GM12865 (cell line): ENCODE results near the gene KRTAP5-3.
A peak's percentile ranks its signal among the peaks of the same experiment; 100 is the strongest.

ENCODE experiments used
- DNase-seq: peaks from one replicate; pipeline ENCODE4 v3.0.0; 2010; ENCODE audit warnings: low read depth
- H3K4me3 ChIP-seq: 2 replicates; pipeline ENCODE4 v1.5.1; 2011; ENCODE audit warnings: mild to moderate bottlenecking, low read depth, low read length, control low read depth
- CTCF ChIP-seq: IDR thresholded peaks from 2 replicates; pipeline ENCODE4 v1.5.1; 2011; ENCODE audit warnings: low read length, control low read depth, low read depth, inconsistent platforms; ENCODE audit not compliant: insufficient read depth; ENCODE audit errors: missing control alignments

Gene KRTAP5-3

GRCh38 chr11:1574238-1574932, 33.9 kb downstream of the KRTAP5-3 start:
- TF ChIP-seq CTCF, result peak; percentile 86
- DNase-seq, result peak; percentile 48
- no peak overlapping the region for H3K4me3 ChIP-seq

- H3K4me3 ChIP-seq, result no peak overlapping the region
These were observed 34.4 kb downstream of the KRTAP5-3 start for GRCh38 chr11:1573903-1574237.

GRCh38 chr11:1573077-1573902, 35.0 kb downstream of the KRTAP5-3 start:
- no peak for DNase-seq
- TF ChIP-seq CTCF, result no peak
- H3K4me3 ChIP-seq, result no peak overlapping the region; the same call in 1 of the 2 replicates

More at GRCh38 chr11:1573903-1574237, 34.4 kb downstream of the KRTAP5-3 start:
- no peak for TF ChIP-seq CTCF
- no peak for DNase-seq

GRCh38 chr11:1572197-1573076, 35.8 kb downstream of the KRTAP5-3 start, which contains the start of gene DUSP8:
Gene DUSP8 (minus strand): TSS chr11:1572271. CDS start chr11:1565826, 6,445 bp downstream.
- H3K4me3 ChIP-seq, result peak within 1 kb of the TSS; percentile 42
- peak; percentile 85 for DNase-seq
- TF ChIP-seq CTCF, result no peak

- no peak overlapping the region; the same call in 1 of the 2 replicates for H3K4me3 ChIP-seq
- DNase-seq, result no peak
- TF ChIP-seq CTCF, result no peak
These were observed 36.5 kb downstream of the KRTAP5-3 start for GRCh38 chr11:1571760-1572196.

- TF ChIP-seq CTCF, result no peak
- DNase-seq, result no peak
- peak overlapping the region; percentile 30 for H3K4me3 ChIP-seq
These were observed 37.1 kb downstream of the KRTAP5-3 start for GRCh38 chr11:1570896-1571759.
